OCI-LY3 (cell line): ENCODE measurements around the gene EIF4B.

Experiments used
- EZH2phosphoT487 ChIP-seq: fragments of 200-600 bp; shearing (Covaris generic); IDR thresholded peaks from 2 replicates; pipeline ENCODE4 v1.6.1; 2018; ENCODE audit warnings: antibody characterized with exemption, mixed run types, low read depth
- TF ChIP-seq, protein P1 (sequence below): fragments of 200-600, 300-600 bp; sonication (generic); IDR thresholded peaks from 2 replicates; pipeline ENCODE4 v1.5.1; 2014; ENCODE audit warnings: antibody characterized with exemption, low read length, low read depth

DNA sequence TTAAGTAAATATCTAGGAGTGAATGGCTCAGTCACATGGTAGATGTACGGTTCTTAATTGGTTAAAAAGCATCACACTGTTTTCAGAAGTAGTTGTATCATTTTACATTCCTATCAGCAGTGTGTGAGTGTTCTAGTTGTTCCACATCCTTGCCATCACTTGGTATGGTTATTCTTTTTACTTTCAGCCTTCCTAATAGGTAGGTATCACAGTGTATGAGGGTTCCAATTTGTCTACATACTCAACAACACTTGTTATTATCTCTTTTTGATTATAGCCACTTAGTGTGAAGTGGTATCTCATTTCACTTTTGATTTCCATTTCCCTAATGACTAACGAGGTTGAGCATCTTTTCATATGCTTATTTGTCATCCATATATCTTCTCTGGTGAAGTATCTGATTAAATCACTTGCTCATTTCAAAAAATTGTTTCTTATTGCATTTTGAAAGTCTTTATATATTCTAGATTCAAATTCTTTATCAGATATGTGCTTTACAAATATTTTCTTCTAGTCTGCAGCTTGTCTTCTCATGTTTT, 76.5 kb downstream of the EIF4B start:
- TF ChIP-seq, protein P1, sequence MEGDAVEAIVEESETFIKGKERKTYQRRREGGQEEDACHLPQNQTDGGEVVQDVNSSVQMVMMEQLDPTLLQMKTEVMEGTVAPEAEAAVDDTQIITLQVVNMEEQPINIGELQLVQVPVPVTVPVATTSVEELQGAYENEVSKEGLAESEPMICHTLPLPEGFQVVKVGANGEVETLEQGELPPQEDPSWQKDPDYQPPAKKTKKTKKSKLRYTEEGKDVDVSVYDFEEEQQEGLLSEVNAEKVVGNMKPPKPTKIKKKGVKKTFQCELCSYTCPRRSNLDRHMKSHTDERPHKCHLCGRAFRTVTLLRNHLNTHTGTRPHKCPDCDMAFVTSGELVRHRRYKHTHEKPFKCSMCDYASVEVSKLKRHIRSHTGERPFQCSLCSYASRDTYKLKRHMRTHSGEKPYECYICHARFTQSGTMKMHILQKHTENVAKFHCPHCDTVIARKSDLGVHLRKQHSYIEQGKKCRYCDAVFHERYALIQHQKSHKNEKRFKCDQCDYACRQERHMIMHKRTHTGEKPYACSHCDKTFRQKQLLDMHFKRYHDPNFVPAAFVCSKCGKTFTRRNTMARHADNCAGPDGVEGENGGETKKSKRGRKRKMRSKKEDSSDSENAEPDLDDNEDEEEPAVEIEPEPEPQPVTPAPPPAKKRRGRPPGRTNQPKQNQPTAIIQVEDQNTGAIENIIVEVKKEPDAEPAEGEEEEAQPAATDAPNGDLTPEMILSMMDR, result no peak
- TF ChIP-seq EZH2phosphoT487, result no peak
